WTC11 (cell line): Measurements from ENCODE around the gene RNF146. TPM values are rescaled to one million over a fixed set of nuclear protein-coding genes. Genes with fewer than 3 reads are reported as not detected.

Experiments used
- ATAC-seq: fragments of 200-7000 bp; cut with Tn5 transposase; 2 replicates; pipeline ENCODE4 v1.10.0; 2021; ENCODE audit warnings: mild to moderate bottlenecking, moderate library complexity
- Bru-seq: library from RNA; stranded (reverse); fragments of 400-500 nt; gene quantifications from one replicate; lab custom pipeline; 2021; lab: Mats Ljungman, UMichigan
- CTCF ChIA-PET: fragments of 300-600 bp; sonication (Branson Sonifier 250); formaldehyde crosslinking; loops from one replicate; lab custom pipeline; 2021; ENCODE audit warnings: antibody characterized with exemption; lab: Charles Lee
- POLR2A ChIA-PET: fragments of 350-600 bp; sonication (Branson Sonifier 250); formaldehyde crosslinking; loops from one replicate; lab custom pipeline; 2021; ENCODE audit warnings: antibody characterized with exemption; lab: Charles Lee
- DNase-seq: peaks from one replicate; pipeline ENCODE4 v3.0.0; 2021; ENCODE audit warnings: low spot score
- H3K27ac Mint-ChIP-seq: 2 replicates; pipeline ENCODE4 v1.8.0; 2021; ENCODE audit warnings: mixed read lengths
- H3K27me3 Mint-ChIP-seq: 2 replicates; pipeline ENCODE4 v1.8.0; 2021; ENCODE audit warnings: low read depth, mild to moderate bottlenecking, moderate library complexity, mixed read lengths
- H3K36me3 Mint-ChIP-seq: 2 replicates; pipeline ENCODE4 v1.8.0; 2021; ENCODE audit warnings: mixed read lengths
- H3K4me1 Mint-ChIP-seq: 2 replicates; pipeline ENCODE4 v1.8.0; 2022; ENCODE audit warnings: mixed read lengths
- H3K4me3 Mint-ChIP-seq: 2 replicates; pipeline ENCODE4 v1.8.0; 2021; ENCODE audit warnings: mild to moderate bottlenecking, moderate library complexity, mixed read lengths
- H3K9me3 Mint-ChIP-seq: 2 replicates; pipeline ENCODE4 v1.8.0; 2021; ENCODE audit warnings: mixed read lengths
- CTCF ChIP-seq: fragments of 200-600 bp; IDR thresholded peaks from 2 replicates; pipeline ENCODE4 v1.8.0; 2022; ENCODE audit warnings: antibody characterized with exemption
- FOXP4 ChIP-seq: sonication (generic); formaldehyde crosslinking; IDR thresholded peaks from 2 replicates; pipeline ENCODE4 v1.8.0; 2022; ENCODE audit warnings: mild to moderate bottlenecking, missing genetic modification reagents
- HMGA2 ChIP-seq: fragments of 250-450 bp; sonication (Bioruptor Pico); IDR thresholded peaks from 2 replicates; pipeline ENCODE4 v1.4.0; 2021; ENCODE audit warnings: mild to moderate bottlenecking, moderate library complexity
- NFATC4 ChIP-seq: fragments of 250-450 bp; sonication (Bioruptor Pico); IDR thresholded peaks from 2 replicates; pipeline ENCODE4 v1.9.0; 2021; ENCODE audit warnings: mild to moderate bottlenecking
- SP1 ChIP-seq: sonication (generic); formaldehyde crosslinking; conservative IDR thresholded peaks from 2 replicates; pipeline ENCODE4 v1.8.1; 2022; ENCODE audit warnings: missing genetic modification reagents
- USF1 ChIP-seq: sonication (generic); formaldehyde crosslinking; IDR thresholded peaks from 2 replicates; pipeline ENCODE4 v1.8.0; 2022; ENCODE audit warnings: mild to moderate bottlenecking, missing genetic modification reagents
- USF2 ChIP-seq: sonication (generic); formaldehyde crosslinking; IDR thresholded peaks from 2 replicates; pipeline ENCODE4 v1.8.1; 2023; ENCODE audit warnings: mild to moderate bottlenecking, missing genetic modification reagents, moderate library complexity
- ZBTB43 ChIP-seq: sonication (generic); formaldehyde crosslinking; IDR thresholded peaks from 2 replicates; pipeline ENCODE4 v1.8.1; 2023; ENCODE audit warnings: mild to moderate bottlenecking, missing genetic modification reagents
- ZNF121 ChIP-seq: sonication (generic); formaldehyde crosslinking; IDR thresholded peaks from 2 replicates; pipeline ENCODE4 v1.8.0; 2023; ENCODE audit warnings: missing genetic modification reagents
- ZNF512 ChIP-seq: sonication (generic); formaldehyde crosslinking; IDR thresholded peaks from 2 replicates; pipeline ENCODE4 v1.8.1; 2022; ENCODE audit warnings: missing genetic modification reagents, borderline replicate concordance
- long read RNA-seq, 3 experiments: library from RNA in 1 of 3; library from capped mRNA in 1 of 3; library from polyadenylated mRNA in 1 of 3; unstranded in 2 of 3; stranded (forward) in 1 of 3; transcript quantifications; one replicate each; pipeline ENCODE4 v2.0.0, GENCODE V29; 2021
- total RNA-seq: library from RNA; stranded (reverse); gene quantifications from 3 replicates; pipeline ENCODE4 v1.2.3, GENCODE V29; 2021
- TF ChIP-seq, protein P1 (sequence below): sonication (generic); formaldehyde crosslinking; IDR thresholded peaks from 2 replicates; pipeline ENCODE4 v1.8.1; 2023; ENCODE audit warnings: mild to moderate bottlenecking, moderate library complexity, missing genetic modification reagents

RNF146 gene
- total RNA-seq, result 27.3 to 30.4 TPM (median 30.0 TPM) in 3 replicates
- percentile 98 among the genes with signal in this experiment for Bru-seq, nascent RNA
- long read RNA-seq, experiment 1, transcript RNF146-202 (4 exons, 2,267 nt), result minor isoform, 6 of 78 reads
- long read RNA-seq, experiment 1, transcript RNF146-203 (3 exons, 2,369 nt), result minor isoform, 5 of 78 reads
- long read RNA-seq, experiment 1, transcript RNF146-213 (3 exons, 2,070 nt), result minor isoform, 14 of 78 reads
- long read RNA-seq, experiment 1, transcript RNF146-204 (4 exons, 884 nt), result major isoform, 25 of 78 reads
- long read RNA-seq, experiment 1, partial matches to known transcripts, result 2 of 78 reads
- long read RNA-seq, experiment 1, other reads (novel, unspliced or antisense), result 20 of 78 reads
- long read RNA-seq, experiment 2, transcript RNF146-213 (3 exons, 2,070 nt), result major isoform, 5 of 38 reads
- long read RNA-seq, experiment 2, partial matches to known transcripts, result 3 of 38 reads
- long read RNA-seq, experiment 2, other reads (novel, unspliced or antisense), result 22 of 38 reads
- long read RNA-seq, experiment 3, transcript RNF146-203 (3 exons, 2,369 nt), result major isoform, 14 of 70 reads
- long read RNA-seq, experiment 3, transcript RNF146-202 (4 exons, 2,267 nt), result minor isoform, 9 of 70 reads
- long read RNA-seq, experiment 3, transcript RNF146-213 (3 exons, 2,070 nt), result minor isoform, 5 of 70 reads
- long read RNA-seq, experiment 3, transcript RNF146-204 (4 exons, 884 nt), result major isoform, 14 of 70 reads
- long read RNA-seq, experiment 3, partial matches to known transcripts, result 18 of 70 reads
- long read RNA-seq, experiment 3, other reads (novel, unspliced or antisense), result 4 of 70 reads

DNA sequence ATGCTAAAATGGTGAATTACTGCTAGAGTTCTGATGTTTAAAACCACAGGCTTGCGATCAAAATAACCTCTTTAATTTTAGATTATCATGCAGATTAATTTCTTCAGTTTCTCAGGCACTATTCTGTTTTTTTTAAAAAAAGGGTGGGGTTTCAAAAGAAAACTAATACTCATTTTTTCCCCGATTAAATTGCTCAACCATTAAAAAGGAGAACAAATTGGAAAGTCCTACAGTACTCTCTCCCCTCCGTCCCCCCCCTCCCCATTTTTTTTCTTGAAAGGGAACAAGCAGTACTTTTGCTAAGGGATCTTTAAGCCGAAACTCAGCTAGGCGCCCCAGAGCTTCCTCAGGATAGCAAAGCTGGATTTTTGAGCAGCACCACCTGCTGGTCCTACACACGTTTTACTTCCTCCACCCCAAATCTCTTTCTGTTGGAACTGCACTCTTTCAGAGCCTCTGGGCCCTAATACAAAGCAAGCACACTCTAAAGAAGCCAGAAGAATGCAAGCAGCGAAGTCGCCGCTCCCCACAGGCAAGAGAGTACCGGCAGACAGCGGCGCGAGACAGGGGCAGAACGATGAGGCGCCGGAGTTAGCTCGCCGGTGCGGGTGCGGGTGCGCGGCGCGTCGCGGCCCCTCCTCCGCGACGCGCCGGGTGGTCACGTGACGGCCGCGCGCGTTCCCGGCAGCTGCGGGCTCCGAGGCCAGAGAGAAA is at the start of gene RNF146:
RNF146 (plus strand) TSS at position 687 of the 714 bp plus-strand sequence. CDS start 13,475 bp downstream, outside the sequence.
- TF ChIP-seq ZNF512, result no peak
- no peak for TF ChIP-seq ZNF121 (CRISPR knock-in tag)
- TF ChIP-seq NFATC4 (CRISPR knock-in tag), result no peak
- TF ChIP-seq HMGA2 (CRISPR knock-in tag), result no peak
- 0 out of 2 replicates have a peak, but pooled peaks have one; percentile 34 for TF ChIP-seq CTCF
- TF ChIP-seq USF1 (CRISPR knock-in tag), result peak; percentile 84; the same call in 1 of the 2 replicates
- no peak for TF ChIP-seq ZBTB43 (CRISPR knock-in tag)
- TF ChIP-seq, protein P1, sequence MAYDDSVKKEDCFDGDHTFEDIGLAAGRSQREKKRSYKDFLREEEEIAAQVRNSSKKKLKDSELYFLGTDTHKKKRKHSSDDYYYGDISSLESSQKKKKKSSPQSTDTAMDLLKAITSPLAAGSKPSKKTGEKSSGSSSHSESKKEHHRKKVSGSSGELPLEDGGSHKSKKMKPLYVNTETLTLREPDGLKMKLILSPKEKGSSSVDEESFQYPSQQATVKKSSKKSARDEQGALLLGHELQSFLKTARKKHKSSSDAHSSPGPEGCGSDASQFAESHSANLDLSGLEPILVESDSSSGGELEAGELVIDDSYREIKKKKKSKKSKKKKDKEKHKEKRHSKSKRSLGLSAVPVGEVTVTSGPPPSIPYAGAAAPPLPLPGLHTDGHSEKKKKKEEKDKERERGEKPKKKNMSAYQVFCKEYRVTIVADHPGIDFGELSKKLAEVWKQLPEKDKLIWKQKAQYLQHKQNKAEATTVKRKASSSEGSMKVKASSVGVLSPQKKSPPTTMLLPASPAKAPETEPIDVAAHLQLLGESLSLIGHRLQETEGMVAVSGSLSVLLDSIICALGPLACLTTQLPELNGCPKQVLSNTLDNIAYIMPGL, result no peak; the same call in 1 of the 2 replicates
- TF ChIP-seq SP1 (CRISPR knock-in tag), result no peak
- no peak for TF ChIP-seq FOXP4
- peak; percentile 96 for TF ChIP-seq USF2
- TF ChIP-seq, all 79 proteins: peak for 3
- no peaks in the 10 kb centered on the region for H3K9me3 Mint-ChIP-seq
- CTCF ChIA-PET, result interaction anchor here (0.6 to 2.6 kb wide), 42 partner anchors 9 to 1312 kb away, joined by 3 to 41 read pairs (median 4); partner anchors contain the start of genes KIAA0408 and RSPO3
- peaks cover 29% of the 10 kb centered on the region for H3K4me1 Mint-ChIP-seq
- DNase-seq (peak; percentile 73), ATAC-seq (peak; percentile 70)
- H3K27me3 Mint-ChIP-seq, result no peaks in the 10 kb centered on the region; the same call in 1 of the 2 replicates
- POLR2A ChIA-PET, result interaction anchor here (0.6 to 1.8 kb wide), 7 partner anchors 23 to 282 kb away, joined by 3 to 17 read pairs (median 3); no protein-coding TSS in a partner anchor
- peaks cover 4% of the 10 kb centered on the region; the same call in 1 of the 2 replicates for H3K36me3 Mint-ChIP-seq
- peak within 1 kb of the TSS; percentile 99 for H3K4me3 Mint-ChIP-seq
- peak within 1 kb of the TSS; percentile 100 for H3K27ac Mint-ChIP-seq
